Measurements from ENCODE around the gene FRS3.
"Not testable (repeated sequence)": the region's sequence is repeated elsewhere in the genome, so short reads cannot be mapped to it uniquely, and the experiment has no call there.

DNA sequence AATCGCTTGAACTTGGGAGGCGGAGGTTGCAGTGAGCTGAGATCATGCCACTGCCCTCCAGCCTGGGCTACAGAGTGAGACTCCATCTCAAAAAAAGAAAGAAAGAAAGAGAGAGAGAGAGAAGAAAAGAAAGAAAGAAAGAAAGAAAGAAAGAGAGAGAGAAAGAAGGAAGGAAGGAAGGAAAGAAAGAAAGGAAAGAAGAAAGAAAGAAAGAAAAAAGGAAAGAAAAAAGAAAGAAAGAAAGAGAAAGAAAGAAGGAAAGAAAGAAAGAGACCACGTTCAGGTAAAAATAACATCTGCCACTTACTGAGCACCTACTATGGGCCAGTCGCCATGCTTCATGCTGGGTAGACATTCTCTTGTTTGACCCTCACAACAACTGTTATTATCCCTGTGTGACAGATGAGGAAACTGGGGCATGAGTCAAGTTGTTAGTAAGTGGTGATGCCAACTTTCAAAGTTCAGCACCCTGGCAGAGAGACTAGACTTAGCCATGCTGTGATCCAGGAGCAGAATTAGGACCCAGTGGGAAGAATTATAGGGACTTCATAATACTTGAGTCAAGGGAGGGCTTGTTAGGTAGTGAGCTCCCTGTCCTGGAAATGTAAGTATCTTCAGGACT lies 13.5 kb downstream of the FRS3 start:
- not testable (repeated sequence) for TF ChIP-seq ZBTB7A (IDR thresholded peaks at IDR 0.05; ENCODE audit: borderline replicate concordance, control insufficient read depth, low read depth, low read length); HIVEP1 (CRISPR knock-in tag; IDR thresholded peaks at IDR 0.05); ESRRA (IDR thresholded peaks at IDR 0.05; ENCODE audit: borderline replicate concordance, low read depth); NR3C1 (CRISPR knock-in tag; IDR thresholded peaks at IDR 0.05); CHD1 (IDR thresholded peaks at IDR 0.05; ENCODE audit: low read length)
- TF ChIP-seq, protein P1, sequence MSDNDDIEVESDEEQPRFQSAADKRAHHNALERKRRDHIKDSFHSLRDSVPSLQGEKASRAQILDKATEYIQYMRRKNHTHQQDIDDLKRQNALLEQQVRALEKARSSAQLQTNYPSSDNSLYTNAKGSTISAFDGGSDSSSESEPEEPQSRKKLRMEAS (CRISPR knock-in tag; IDR thresholded peaks at IDR 0.05), result not testable (repeated sequence)
- TF ChIP-seq, protein P2, sequence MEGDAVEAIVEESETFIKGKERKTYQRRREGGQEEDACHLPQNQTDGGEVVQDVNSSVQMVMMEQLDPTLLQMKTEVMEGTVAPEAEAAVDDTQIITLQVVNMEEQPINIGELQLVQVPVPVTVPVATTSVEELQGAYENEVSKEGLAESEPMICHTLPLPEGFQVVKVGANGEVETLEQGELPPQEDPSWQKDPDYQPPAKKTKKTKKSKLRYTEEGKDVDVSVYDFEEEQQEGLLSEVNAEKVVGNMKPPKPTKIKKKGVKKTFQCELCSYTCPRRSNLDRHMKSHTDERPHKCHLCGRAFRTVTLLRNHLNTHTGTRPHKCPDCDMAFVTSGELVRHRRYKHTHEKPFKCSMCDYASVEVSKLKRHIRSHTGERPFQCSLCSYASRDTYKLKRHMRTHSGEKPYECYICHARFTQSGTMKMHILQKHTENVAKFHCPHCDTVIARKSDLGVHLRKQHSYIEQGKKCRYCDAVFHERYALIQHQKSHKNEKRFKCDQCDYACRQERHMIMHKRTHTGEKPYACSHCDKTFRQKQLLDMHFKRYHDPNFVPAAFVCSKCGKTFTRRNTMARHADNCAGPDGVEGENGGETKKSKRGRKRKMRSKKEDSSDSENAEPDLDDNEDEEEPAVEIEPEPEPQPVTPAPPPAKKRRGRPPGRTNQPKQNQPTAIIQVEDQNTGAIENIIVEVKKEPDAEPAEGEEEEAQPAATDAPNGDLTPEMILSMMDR (IDR thresholded peaks at IDR 0.05 in 2 of 3, conservative IDR thresholded peaks at IDR 0.05 in 1 of 3; ENCODE audit: insufficient read depth in 2 of 3, low read depth in 1 of 3, low read length in 3 of 3), result not testable (repeated sequence)
- TF ChIP-seq, protein P3, sequence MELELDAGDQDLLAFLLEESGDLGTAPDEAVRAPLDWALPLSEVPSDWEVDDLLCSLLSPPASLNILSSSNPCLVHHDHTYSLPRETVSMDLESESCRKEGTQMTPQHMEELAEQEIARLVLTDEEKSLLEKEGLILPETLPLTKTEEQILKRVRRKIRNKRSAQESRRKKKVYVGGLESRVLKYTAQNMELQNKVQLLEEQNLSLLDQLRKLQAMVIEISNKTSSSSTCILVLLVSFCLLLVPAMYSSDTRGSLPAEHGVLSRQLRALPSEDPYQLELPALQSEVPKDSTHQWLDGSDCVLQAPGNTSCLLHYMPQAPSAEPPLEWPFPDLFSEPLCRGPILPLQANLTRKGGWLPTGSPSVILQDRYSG (tag; conservative IDR thresholded peaks at IDR 0.05; ENCODE audit: low read depth), result not testable (repeated sequence)
- TF ChIP-seq, protein P4, sequence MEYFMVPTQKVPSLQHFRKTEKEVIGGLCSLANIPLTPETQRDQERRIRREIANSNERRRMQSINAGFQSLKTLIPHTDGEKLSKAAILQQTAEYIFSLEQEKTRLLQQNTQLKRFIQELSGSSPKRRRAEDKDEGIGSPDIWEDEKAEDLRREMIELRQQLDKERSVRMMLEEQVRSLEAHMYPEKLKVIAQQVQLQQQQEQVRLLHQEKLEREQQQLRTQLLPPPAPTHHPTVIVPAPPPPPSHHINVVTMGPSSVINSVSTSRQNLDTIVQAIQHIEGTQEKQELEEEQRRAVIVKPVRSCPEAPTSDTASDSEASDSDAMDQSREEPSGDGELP (CRISPR knock-in tag; IDR thresholded peaks at IDR 0.05; ENCODE audit: borderline replicate concordance), result not testable (repeated sequence)
- TF ChIP-seq, protein P5, sequence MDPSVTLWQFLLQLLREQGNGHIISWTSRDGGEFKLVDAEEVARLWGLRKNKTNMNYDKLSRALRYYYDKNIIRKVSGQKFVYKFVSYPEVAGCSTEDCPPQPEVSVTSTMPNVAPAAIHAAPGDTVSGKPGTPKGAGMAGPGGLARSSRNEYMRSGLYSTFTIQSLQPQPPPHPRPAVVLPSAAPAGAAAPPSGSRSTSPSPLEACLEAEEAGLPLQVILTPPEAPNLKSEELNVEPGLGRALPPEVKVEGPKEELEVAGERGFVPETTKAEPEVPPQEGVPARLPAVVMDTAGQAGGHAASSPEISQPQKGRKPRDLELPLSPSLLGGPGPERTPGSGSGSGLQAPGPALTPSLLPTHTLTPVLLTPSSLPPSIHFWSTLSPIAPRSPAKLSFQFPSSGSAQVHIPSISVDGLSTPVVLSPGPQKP (CRISPR knock-in tag; IDR thresholded peaks at IDR 0.05), result not testable (repeated sequence)
- TF ChIP-seq, protein P6, sequence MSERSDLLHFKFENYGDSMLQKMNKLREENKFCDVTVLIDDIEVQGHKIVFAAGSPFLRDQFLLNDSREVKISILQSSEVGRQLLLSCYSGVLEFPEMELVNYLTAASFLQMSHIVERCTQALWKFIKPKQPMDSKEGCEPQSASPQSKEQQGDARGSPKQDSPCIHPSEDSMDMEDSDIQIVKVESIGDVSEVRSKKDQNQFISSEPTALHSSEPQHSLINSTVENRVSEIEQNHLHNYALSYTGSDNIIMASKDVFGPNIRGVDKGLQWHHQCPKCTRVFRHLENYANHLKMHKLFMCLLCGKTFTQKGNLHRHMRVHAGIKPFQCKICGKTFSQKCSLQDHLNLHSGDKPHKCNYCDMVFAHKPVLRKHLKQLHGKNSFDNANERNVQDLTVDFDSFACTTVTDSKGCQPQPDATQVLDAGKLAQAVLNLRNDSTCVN (CRISPR knock-in tag; IDR thresholded peaks at IDR 0.05), result not testable (repeated sequence)
- TF ChIP-seq, protein P7, sequence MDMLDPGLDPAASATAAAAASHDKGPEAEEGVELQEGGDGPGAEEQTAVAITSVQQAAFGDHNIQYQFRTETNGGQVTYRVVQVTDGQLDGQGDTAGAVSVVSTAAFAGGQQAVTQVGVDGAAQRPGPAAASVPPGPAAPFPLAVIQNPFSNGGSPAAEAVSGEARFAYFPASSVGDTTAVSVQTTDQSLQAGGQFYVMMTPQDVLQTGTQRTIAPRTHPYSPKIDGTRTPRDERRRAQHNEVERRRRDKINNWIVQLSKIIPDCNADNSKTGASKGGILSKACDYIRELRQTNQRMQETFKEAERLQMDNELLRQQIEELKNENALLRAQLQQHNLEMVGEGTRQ (CRISPR knock-in tag; IDR thresholded peaks at IDR 0.05), result not testable (repeated sequence)

Measured in K562 (cell line).